SIG-M5 (cell line): Measurements from ENCODE around the gene EHD2.
"Not testable (repeated sequence)": the region's sequence is repeated elsewhere in the genome, so short reads cannot be mapped to it uniquely, and the experiment has no call there.

Source experiments
- DNase-seq: peaks from one replicate; lab custom pipeline; 2025; lab: John Stamatoyannopoulos, UW

Gene EHD2

DNA sequence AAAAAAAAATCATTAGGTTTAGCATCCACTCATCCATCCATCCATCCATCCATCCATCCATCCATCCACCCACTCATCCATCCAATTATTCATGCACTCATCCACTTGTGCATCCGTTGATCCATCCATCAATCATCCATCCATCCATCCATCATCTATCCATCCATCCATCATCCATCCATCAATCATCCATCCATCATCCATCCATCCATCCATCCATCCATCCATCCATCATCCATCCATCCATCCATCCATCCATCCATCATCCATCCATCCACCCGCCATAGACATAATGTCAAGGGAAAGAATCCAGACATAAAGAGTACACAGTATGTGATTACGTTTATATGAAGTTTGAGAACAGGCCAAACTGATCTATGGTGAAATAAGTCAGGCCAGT is 56.3 kb downstream of the EHD2 start:
- no peak for DNase-seq

DNA sequence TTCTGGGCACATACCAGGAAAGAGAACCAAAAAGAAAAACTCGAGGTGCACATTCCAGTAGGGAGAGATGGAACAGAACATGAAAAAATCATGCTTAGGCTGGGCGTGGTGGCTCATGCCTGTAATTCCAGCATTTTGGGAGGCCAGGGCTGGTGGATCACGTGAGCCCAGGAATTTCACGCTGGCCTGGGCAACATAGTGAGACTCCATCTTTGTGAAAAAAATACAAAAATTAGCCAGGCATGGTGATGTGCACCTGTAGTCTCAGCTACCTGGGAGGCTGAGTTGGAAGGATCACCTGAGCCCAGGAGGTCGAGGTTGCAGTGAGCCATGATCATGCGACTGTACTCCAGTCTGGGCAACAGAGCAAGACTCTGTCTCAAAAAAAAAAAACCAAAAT is 58.1 kb downstream of the EHD2 start:
- not testable (repeated sequence) for DNase-seq

DNA sequence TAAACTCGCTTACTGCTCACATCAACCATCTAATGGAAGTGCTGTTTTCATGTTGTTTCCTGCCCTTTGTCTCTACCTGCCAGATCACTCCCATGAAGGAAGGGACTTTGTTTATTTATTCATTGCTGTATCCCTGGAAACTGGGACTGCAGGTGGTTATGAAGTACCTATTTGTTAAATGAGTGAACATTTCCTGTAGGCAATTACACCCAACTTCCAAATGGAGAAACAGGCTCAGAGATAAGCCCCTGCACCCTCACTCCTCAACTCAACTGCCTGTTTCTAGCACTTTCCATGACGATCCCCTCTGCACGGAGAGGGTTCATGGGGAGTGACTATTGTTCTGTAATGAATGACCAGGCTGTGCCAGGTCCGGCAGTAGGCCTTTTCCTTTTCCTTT is 63.3 kb downstream of the EHD2 start:
- DNase-seq = no peak

DNA sequence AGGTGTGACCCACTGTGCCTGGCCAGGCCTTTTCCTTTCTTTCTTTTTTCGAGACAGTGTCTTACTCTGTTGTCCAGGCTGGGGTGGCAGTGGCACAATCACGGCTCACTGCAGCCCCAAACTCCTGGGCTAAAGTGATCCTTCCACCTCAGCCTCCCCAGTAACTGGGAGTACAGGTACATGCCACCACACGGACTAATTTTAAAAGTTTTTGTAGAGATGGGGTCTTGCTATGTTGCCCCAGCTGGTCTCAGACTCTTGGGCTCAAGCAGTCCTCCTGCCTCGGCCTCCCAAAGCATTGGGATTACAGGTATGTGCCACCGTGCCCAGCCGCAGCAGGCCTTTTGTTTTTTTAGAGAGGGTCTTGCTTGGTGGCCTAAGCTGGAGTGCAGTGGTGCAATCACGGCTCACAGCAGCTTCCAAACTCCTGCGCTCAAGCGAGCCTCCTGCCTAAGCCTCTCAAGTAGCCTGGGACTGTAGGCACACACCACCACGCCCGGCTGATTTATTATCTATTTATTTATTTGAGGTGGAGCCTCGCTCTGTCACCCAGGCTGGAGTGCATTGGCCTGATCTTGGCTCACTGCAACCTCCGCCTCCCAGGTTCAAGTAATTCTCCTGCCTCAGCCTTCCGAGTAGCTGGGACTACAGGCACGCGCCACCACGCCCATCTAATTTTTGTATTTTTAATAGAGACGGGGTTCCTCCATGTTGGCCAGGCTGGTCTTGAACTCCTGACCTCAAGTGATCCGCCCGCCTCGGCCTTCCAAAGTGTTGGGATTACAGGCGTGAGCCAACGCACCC is 64.2 kb downstream of the EHD2 start:
- DNase-seq = not testable (repeated sequence)

DNA sequence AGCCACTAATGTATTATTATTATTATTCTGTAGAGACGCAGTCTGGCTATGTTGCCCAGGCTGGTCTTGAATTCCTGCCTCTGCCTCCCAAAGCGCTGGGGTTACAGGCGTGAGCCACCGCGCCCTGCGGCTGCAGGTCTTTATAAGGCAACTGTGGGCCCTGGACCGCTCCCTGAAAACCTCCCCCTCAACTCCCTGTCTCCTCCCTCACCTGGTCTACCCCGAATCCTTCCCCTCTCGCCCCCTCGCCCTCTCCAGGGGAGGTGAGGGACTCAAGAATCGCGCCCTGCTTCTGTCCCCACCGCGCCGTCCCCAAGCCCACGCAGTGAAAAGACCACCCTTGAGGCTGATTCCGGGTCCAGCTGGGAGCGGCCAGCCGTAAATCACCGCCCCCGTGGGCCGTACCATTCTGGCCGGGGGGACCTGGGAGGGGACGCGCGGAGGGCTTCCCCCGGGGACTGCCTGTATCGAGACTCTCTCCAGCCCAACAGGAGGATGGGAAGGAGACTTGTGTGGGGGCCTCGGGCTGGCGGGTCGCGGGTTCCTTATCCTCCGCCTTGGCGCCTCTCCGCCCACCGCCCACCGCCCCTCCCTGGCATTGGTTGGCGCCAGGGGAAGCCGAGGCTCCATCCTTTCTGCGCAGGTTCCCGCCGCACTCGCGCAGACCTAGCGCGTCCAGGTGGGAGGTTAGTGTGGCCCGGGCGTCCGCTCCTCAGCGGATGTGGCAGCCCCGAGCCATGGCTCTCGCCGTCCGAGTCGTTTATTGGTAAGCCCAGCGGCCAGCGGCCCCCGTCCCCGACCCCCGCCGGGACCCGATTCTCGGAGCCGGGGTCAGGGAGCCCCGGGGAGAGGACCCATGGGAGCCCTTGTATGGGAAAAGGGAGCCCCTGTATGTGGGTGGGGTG is 65.1 kb downstream of the EHD2 start, which contains the start of gene SELENOW:
Gene SELENOW (plus strand): TSS at position 655 of the 905 bp plus-strand sequence. CDS start 83 bp downstream, at position 738.
- DNase-seq = no peak

DNA sequence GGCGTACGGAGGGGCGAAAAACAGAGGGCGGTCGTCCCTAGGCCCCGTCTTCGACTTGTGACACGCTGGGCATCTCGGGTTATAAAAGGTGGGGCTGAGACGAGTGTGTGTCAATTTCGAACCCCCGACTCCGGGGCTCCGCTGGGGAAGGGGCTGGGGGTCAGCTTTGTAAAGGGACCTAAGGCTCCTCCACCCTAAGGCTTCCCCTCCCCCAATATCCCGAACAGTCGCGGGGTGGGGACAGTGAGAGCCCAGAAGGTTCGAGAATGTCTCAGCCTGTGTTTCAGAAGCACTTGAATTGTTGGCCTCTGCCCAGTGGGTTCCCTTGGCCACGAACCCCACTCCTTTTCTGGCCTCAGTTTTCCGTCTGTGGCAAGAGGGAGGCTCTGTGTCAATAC is 65.7 kb downstream of the EHD2 start:
- DNase-seq = no peak

DNA sequence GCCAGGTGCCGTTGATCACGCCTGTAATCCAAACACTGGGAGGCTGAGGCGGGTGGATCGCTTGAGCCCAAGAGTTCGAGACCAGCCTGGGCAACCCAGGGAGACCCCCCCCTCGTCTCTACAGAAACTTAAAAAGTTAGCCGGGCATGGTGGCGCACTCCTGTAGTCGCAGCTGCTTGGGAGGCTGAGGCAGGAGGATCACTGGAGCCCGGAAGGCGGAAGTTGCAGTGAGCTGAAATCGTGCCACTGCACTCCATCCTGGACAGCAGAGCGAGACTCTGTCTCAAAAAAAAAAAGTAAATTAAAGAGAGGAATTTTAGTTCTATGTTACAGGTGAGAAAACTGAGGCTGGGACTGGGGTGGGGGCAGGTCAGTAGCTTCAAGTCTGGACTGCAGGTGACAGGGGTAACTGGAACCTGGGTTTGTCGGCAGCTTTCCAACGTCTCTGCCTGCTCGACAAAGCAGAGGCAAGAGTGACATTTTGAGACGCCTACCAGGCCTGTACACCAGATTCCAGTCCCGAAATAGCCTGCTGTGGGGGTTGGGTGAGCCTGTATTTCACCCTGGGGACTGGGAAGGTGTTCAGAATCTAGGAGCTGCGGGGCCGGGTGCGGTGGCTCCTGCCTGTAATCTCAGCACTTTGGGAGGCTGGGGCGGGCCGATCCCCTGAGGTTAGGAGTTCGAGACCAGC is 66.4 kb downstream of the EHD2 start:
- DNase-seq = no peak

DNA sequence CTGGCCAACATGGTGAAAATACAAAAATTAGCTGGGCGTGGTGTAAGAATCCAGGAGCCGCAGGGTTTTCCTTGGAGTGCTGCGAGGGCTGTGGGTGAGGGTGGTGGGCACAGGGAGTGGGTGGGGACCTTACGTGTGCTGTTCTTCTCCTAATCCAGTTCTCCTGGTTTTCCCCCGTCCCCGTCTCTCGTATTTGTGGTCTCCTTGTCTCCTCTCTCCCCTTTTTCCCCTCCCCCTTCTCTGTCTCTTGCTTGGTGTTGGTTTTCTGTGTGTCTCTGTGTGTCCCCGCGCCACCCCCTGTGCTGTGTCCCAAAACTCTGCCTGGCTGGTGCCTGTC is 67.0 kb downstream of the EHD2 start:
- DNase-seq = no peak

DNA sequence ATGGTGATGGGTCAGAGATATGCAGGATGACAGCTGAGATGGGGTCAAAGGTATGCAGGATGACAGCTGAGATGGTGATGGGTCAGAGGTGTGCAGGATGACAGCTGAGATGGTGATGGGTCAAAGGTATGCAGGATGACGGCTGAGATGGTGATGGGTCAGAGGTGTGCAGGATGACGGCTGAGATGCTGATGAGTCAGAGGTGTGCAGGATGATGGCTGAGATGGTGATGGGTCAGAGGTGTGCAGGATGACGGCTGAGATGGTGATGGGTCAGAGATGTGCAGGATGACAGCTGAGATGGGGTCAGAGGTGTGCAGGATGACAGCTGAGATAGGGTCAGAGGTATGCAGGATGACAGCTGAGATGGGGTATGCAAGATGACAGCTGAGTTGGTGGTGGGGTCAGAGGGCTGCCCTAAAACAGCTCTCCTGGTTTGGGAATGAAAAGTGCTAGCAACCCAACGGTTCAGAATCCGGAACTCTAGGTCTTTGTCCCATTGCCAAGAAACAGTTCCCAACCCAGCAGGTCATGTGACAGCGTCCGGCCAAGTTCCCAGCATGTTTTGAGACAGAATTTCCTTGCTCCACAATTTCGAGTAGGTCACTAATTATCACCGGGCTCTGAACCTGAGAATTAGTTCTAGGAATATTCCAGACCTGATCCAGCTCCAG is 68.5 kb downstream of the EHD2 start:
- no peak for DNase-seq

DNA sequence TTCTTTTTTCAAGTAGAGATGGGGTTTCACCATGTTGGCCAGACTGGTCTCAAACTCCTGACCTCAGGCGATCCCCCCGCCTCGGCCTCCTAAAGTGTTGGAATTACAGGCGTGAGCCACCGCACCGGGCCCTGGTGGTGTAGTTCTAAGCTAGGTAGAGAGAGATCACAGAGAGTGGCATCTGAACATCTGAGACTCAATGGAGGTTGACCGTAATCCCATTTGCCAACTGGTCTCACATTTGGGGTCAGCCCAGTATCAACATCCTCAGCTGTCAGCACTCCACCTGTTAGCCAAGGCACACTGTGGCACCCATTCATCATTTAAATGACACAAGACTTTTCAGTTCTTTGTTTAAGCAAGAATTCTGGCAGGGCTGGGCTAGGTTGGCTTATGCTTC is 73.3 kb downstream of the EHD2 start:
- no peak for DNase-seq

DNA sequence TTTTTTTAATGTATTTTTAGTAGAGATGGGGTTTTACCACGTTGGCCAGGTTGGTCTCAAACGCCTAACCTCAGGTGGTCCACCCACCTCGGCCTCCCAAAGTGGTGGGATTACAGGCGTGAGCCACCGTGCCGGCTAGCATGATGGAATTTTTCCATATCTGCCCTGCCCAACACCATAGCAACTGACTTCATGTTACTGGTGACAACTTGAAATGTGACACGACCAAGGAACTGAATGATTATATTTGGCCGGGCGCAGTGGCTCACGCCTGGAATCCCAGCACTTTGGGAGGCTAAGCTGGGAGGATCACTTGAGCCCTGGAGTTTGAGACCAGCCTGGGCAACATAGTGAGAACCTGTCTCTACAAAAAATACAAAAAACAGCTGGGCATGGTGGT is 74.1 kb downstream of the EHD2 start:
- not testable (repeated sequence) for DNase-seq

DNA sequence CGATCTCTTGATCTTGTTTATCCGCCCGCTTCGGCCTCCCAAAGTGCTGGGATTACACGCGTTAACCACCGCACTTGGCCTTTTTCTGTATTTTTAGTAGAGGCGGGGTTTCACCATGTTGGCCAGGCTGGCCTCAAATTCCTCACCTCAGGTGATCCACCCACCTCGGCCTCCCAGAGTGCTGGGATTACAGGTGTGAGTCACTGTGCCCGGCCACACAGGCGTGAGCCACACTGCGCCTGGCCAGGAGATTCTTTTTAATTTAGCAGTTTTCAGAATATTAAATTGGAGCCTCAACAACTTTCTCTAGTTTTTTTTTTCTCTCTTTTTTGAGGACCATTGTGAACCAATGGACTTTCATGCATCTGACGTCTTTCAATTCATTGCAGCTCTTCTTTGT is 76.6 kb downstream of the EHD2 start:
- DNase-seq = not testable (repeated sequence)

DNA sequence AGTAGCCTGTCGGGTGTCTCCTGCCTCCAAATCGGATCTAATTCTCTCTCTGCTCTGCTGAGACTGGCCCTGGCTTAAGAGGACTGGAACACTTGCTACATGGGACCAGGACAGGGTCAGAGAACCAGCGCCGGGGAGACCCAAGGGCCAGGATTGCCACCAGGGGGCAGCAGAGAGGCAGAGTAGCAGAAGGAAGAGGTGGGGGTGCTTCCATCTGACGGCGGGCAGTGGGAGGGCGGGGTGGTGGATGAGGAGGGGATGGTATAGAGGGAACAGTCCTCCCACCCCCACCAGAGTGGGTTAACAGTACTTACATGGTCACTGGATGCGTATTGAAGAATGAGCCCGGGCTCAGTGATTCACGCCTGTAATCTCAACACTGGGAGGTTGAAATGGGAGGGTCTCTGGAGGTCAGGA is 77.2 kb downstream of the EHD2 start:
- no peak for DNase-seq

DNA sequence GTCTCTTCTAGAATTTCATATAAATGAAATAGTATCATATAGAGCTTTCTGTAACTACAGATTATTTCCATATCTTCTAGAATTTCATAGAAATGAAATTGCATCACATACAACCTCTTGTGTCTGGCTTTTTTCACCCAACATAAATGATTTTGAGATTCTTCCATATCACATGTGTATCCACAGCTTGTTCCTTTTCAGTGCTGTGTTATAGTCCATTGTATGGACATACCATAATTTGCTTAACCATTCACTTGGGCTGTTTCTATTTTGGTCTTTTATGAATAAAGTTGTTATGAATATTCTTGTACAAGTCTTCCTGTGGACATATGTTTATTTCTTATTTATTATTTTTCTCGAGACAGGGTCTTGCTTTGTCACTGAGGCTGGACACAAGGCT is 79.4 kb downstream of the EHD2 start:
- DNase-seq = no peak
